Measurements from ENCODE around the gene SMNDC1.

DNA sequence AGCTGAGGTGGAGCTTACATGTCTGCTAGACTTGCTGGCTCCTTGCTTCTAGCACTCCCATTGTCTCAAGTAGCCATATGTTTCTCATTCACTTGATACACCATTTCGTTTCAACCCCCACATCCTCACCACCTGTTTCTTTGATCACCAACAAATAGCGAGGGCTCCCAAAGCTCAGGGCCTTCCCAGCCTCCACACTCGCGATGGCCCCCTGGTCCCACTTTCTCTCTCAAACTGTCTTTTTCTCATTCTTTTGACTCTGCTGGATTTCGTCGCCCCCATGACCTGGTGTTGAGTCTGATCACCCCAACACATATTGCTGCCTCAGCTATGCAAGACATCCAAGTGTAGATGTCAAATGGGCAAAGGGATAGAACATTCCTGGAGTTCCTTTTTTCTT is 26.0 kb upstream of the SMNDC1 start:
- TF ChIP-seq EZH2 (IDR thresholded peaks at IDR 0.05; ENCODE audit: low read depth) = no peak
- TF ChIP-seq, protein P1, sequence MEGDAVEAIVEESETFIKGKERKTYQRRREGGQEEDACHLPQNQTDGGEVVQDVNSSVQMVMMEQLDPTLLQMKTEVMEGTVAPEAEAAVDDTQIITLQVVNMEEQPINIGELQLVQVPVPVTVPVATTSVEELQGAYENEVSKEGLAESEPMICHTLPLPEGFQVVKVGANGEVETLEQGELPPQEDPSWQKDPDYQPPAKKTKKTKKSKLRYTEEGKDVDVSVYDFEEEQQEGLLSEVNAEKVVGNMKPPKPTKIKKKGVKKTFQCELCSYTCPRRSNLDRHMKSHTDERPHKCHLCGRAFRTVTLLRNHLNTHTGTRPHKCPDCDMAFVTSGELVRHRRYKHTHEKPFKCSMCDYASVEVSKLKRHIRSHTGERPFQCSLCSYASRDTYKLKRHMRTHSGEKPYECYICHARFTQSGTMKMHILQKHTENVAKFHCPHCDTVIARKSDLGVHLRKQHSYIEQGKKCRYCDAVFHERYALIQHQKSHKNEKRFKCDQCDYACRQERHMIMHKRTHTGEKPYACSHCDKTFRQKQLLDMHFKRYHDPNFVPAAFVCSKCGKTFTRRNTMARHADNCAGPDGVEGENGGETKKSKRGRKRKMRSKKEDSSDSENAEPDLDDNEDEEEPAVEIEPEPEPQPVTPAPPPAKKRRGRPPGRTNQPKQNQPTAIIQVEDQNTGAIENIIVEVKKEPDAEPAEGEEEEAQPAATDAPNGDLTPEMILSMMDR (conservative IDR thresholded peaks at IDR 0.05) = no peak

Measured in PC-9 (cell line).